ENCODE measurements around the gene TADA3. TPM values are rescaled to one million over a fixed set of nuclear protein-coding genes. Genes with fewer than 3 reads are reported as not detected.

The TADA3 gene
- total RNA-seq, 2 experiments from 2014 or later = 88.1 to 88.3 TPM

GRCh38 chr3:9731206-9732079 is 60.8 kb downstream of the TADA3 start, which contains the start of gene BRPF1:
Gene BRPF1, plus strand, starts transcription at chr3:9731735. Its CDS starts 2,406 bp downstream, at chr3:9734141.
- CTCF ChIA-PET = interaction anchor here (0.6 to 3.1 kb wide), 6 partner anchors 11 to 378 kb away, joined by 3 to 14 read pairs (median 4); no protein-coding TSS in a partner anchor
- no peaks in the 10 kb centered on the region for H3K9me3 Mint-ChIP-seq

GRCh38 chr3:9730657-9731205 is 61.5 kb downstream of the TADA3 start:
- CTCF ChIA-PET = interaction anchor here (0.7 to 3.1 kb wide), 7 partner anchors 10 to 377 kb away, joined by 3 to 14 read pairs (median 3); partner anchors contain the start of gene CRELD1
- no peak for DNase-seq

More at GRCh38 chr3:9731206-9732079, 60.8 kb downstream of the TADA3 start, which contains the start of gene BRPF1:
- Mint-ChIP-seq H3K27ac (peak within 1 kb of the TSS; percentile 89), H3K4me1 (peaks cover 69% of the 10 kb centered on the region), H3K36me3 (ENCODE audit: low read depth) (peaks cover 36% of the 10 kb centered on the region), H3K4me3 (peak within 1 kb of the TSS; percentile 96), H3K27me3 (no peaks in the 10 kb centered on the region)
- POLR2A ChIA-PET = interaction anchor here (0.7 to 9.6 kb wide), 23 partner anchors 10 to 463 kb away, joined by 3 to 158 read pairs (median 4); partner anchors contain the start of genes ARPC4, CAMK1, CRELD1 and EMC3
- DNase-seq = peak; percentile 100

More at GRCh38 chr3:9730657-9731205, 61.5 kb downstream of the TADA3 start:
- POLR2A ChIA-PET = interaction anchor here (0.5 to 9.6 kb wide), 18 partner anchors 9 to 464 kb away, joined by 3 to 158 read pairs (median 4); partner anchors contain the start of genes ARPC4, CAMK1, CRELD1 and MTMR14
- H3K27ac Mint-ChIP-seq = peak overlapping the region; percentile 88
- H3K4me3 Mint-ChIP-seq = peak overlapping the region; percentile 96
- H3K27me3 Mint-ChIP-seq = no peaks in the 10 kb centered on the region
- no peaks in the 10 kb centered on the region for H3K9me3 Mint-ChIP-seq
- peaks cover 65% of the 10 kb centered on the region for H3K4me1 Mint-ChIP-seq
- H3K36me3 Mint-ChIP-seq (ENCODE audit: low read depth) = peaks cover 32% of the 10 kb centered on the region

Other genes starting within 250 kb of the TADA3 start
- under 1 TPM in 1 of 2 experiments, not detected in 1; 0.05 TPM for gene LHFPL4, start 238.7 kb downstream of the TADA3 start, total RNA-seq
- gene MTMR14, start 143.0 kb downstream of the TADA3 start, total RNA-seq = 10 to 100 TPM; 57.2 to 62.0 TPM
- under 1 TPM in 1 of 2 experiments, not detected in 1; 0.33 TPM for gene CPNE9, start 88.6 kb downstream of the TADA3 start, total RNA-seq
- gene BRPF1, start 60.7 kb downstream of the TADA3 start, total RNA-seq = 10 to 100 TPM; 38.9 to 41.9 TPM
- 10 to 100 TPM; 29.5 to 34.3 TPM for gene OGG1, start 42.5 kb downstream of the TADA3 start, total RNA-seq
- 10 to 100 TPM; 18.5 to 20.2 TPM for gene CAMK1, start 22.5 kb downstream of the TADA3 start, total RNA-seq
- gene ARPC4, start 609 bp upstream of the TADA3 start, total RNA-seq = 100 to 1,000 TPM; 255 to 266 TPM
- 10 to 100 TPM; 50.8 to 59.0 TPM for gene TTLL3, start 17.8 kb upstream of the TADA3 start, total RNA-seq
- gene RPUSD3, start 51.5 kb upstream of the TADA3 start, total RNA-seq = 10 to 100 TPM; 51.5 to 53.6 TPM
- gene CIDEC, start 87.8 kb upstream of the TADA3 start, total RNA-seq = not detected
- gene JAGN1, start 98.1 kb upstream of the TADA3 start, total RNA-seq = 10 to 100 TPM; 25.4 to 28.6 TPM
- 1 to 10 TPM; 1.7 to 3.0 TPM for gene IL17RE, start 110.4 kb upstream of the TADA3 start, total RNA-seq
- gene IL17RC, start 124.6 kb upstream of the TADA3 start, total RNA-seq = under 1 TPM; 0.23 to 0.45 TPM
- 10 to 100 TPM; 15.9 to 17.1 TPM for gene CRELD1, start 141.4 kb upstream of the TADA3 start, total RNA-seq
- 1 to 10 TPM; 5.4 to 6.1 TPM for gene PRRT3, start 159.9 kb upstream of the TADA3 start, total RNA-seq
- 10 to 100 TPM; 55.5 to 59.5 TPM for gene EMC3, start 194.4 kb upstream of the TADA3 start, total RNA-seq
- 10 to 100 TPM; 54.3 to 60.8 TPM for gene FANCD2, start 234.0 kb upstream of the TADA3 start, total RNA-seq

Data from activated CD4-positive, alpha-beta memory T cell treated with anti-CD3 and anti-CD28 coated beads, Interleukin-2, amount 10 ng/mL, durations not matched to agents 7 days and 5 days (primary cell).